ENCODE data around the gene AFMID. TPM values are rescaled to one million over a fixed set of nuclear protein-coding genes. Genes with fewer than 3 reads are reported as not detected.

Gene AFMID
- total and polyA plus RNA-seq, 2 experiments from 2014 or later, result 23.6 to 85.8 TPM

GRCh38 chr17:78211032-78211431 lies 23.9 kb downstream of the AFMID start:
- TF ChIP-seq CTCF (IDR thresholded peaks at IDR 0.05; ENCODE audit: low read depth, low read length), result no peak
- DNase-seq (ENCODE audit: low read depth in 1 of 2, low spot score in 1 of 2), result no peak
- no peak overlapping the region for H3K4me3 ChIP-seq
- H3K4me1 ChIP-seq (ENCODE audit: low read depth), result no peaks in the 10 kb centered on the region
- no peak overlapping the region for H3K27ac ChIP-seq
- no peaks in the 10 kb centered on the region for H3K36me3 ChIP-seq
- no peaks in the 10 kb centered on the region for H3K27me3 ChIP-seq
- H3K9me3 ChIP-seq (ENCODE audit: low read depth), result no peaks in the 10 kb centered on the region

- Histone ChIP-seq H3K27ac (peak within 1 kb of the TSS; percentile 61), H3K9me3 (ENCODE audit: low read depth) (no peaks in the 10 kb centered on the region), H3K36me3 (no peaks in the 10 kb centered on the region), H3K4me3 (peak within 1 kb of the TSS; percentile 62), H3K27me3 (no peaks in the 10 kb centered on the region), H3K4me1 (ENCODE audit: low read depth) (no peaks in the 10 kb centered on the region)
- peak; percentile 89 to 97 for DNase-seq (ENCODE audit: low read depth in 1 of 2, low spot score in 1 of 2)
- TF ChIP-seq CTCF (IDR thresholded peaks at IDR 0.05; ENCODE audit: low read depth, low read length), result no peak
Measured at GRCh38 chr17:78214016-78214705, 27.0 kb downstream of the AFMID start, which contains the start of gene BIRC5. Gene BIRC5, plus strand, starts transcription at chr17:78214253. Its CDS starts 64 bp downstream, at chr17:78214317.

GRCh38 chr17:78214706-78215061 lies 27.5 kb downstream of the AFMID start:
- Histone ChIP-seq H3K4me1 (ENCODE audit: low read depth) (peaks cover 5% of the 10 kb centered on the region), H3K27me3 (no peaks in the 10 kb centered on the region), H3K9me3 (ENCODE audit: low read depth) (no peaks in the 10 kb centered on the region), H3K36me3 (no peaks in the 10 kb centered on the region), H3K4me3 (peak overlapping the region; percentile 62), H3K27ac (peak overlapping the region; percentile 61)
- DNase-seq (ENCODE audit: low read depth in 1 of 2, low spot score in 1 of 2), result no peak
- no peak for TF ChIP-seq CTCF (IDR thresholded peaks at IDR 0.05; ENCODE audit: low read depth, low read length)

- no peaks in the 10 kb centered on the region for H3K9me3 ChIP-seq (ENCODE audit: low read depth)
- DNase-seq (ENCODE audit: low read depth in 1 of 2, low spot score in 1 of 2), result peak in 1 of 2 donors; percentile 61
- H3K27me3 ChIP-seq, result no peaks in the 10 kb centered on the region
- no peaks in the 10 kb centered on the region for H3K36me3 ChIP-seq
- H3K4me3 ChIP-seq, result no peak overlapping the region
- TF ChIP-seq CTCF (IDR thresholded peaks at IDR 0.05; ENCODE audit: low read depth, low read length), result no peak
- peak overlapping the region; percentile 54 for H3K27ac ChIP-seq
- peaks cover 5% of the 10 kb centered on the region for H3K4me1 ChIP-seq (ENCODE audit: low read depth)
Measured at GRCh38 chr17:78219396-78220150, 32.4 kb downstream of the AFMID start.

- H3K27me3 ChIP-seq, result peaks cover 6% of the 10 kb centered on the region
- H3K4me3 ChIP-seq, result no peak overlapping the region
- TF ChIP-seq CTCF (IDR thresholded peaks at IDR 0.05; ENCODE audit: low read depth, low read length), result no peak
- H3K9me3 ChIP-seq (ENCODE audit: low read depth), result no peaks in the 10 kb centered on the region
- no peaks in the 10 kb centered on the region for H3K36me3 ChIP-seq
- H3K27ac ChIP-seq, result no peak overlapping the region
- DNase-seq (ENCODE audit: low read depth in 1 of 2, low spot score in 1 of 2), result no peak
- H3K4me1 ChIP-seq (ENCODE audit: low read depth), result peaks cover 5% of the 10 kb centered on the region
Measured at GRCh38 chr17:78223061-78223460, 35.9 kb downstream of the AFMID start.

Measured in cardiac muscle cell (in vitro differentiated cells and primary cell).